SU-DHL-6 (cell line): ENCODE data around the gene UPP1.

Experiments used
- H2AFZ ChIP-seq: fragments of 200-600 bp; sonication (generic); 2 replicates; pipeline ENCODE4 v1.6.1; 2014; ENCODE audit warnings: low read depth, mild to moderate bottlenecking, moderate library complexity, mixed read lengths, antibody characterized with exemption, low read length; ENCODE audit not compliant: severe bottlenecking
- H3F3A ChIP-seq: fragments of 200-600 bp; shearing (Covaris generic); 2 replicates; pipeline ENCODE4 v1.6.0; 2016; ENCODE audit warnings: antibody characterized with exemption, mild to moderate bottlenecking; ENCODE audit not compliant: insufficient read depth
- H3K27ac ChIP-seq: fragments of 200-600 bp; sonication (generic); 2 replicates; pipeline ENCODE4 v1.5.1; 2016; ENCODE audit warnings: low read depth, mild to moderate bottlenecking, low read length, moderate library complexity, mixed read lengths
- H3K27me3 ChIP-seq: fragments of 200-600 bp; sonication (generic), shearing (Covaris generic); 2 replicates; pipeline ENCODE4 v1.6.0; 2014; ENCODE audit warnings: mild to moderate bottlenecking, low read length
- H3K36me3 ChIP-seq: fragments of 200-600 bp; sonication (generic); 2 replicates; pipeline ENCODE4 v1.6.1; 2014; ENCODE audit warnings: mild to moderate bottlenecking, low read length, mixed read lengths
- H3K4me2 ChIP-seq: fragments of 300-600, 200-600 bp; shearing (Covaris generic), sonication (generic); 2 replicates; pipeline ENCODE4 v1.6.0; 2014; ENCODE audit warnings: low read length, low read depth, mild to moderate bottlenecking; ENCODE audit not compliant: poor library complexity, severe bottlenecking
- H3K4me3 ChIP-seq: fragments of 200-600 bp; sonication (generic); 2 replicates; pipeline ENCODE4 v1.5.1; 2014; ENCODE audit warnings: antibody characterized with exemption, low read length, mild to moderate bottlenecking, mixed read lengths; ENCODE audit not compliant: insufficient read depth, poor library complexity, severe bottlenecking
- H3K79me2 ChIP-seq: fragments of 200-600 bp; sonication (generic); 2 replicates; pipeline ENCODE4 v1.6.1; 2014; ENCODE audit warnings: mild to moderate bottlenecking, low read length, moderate library complexity; ENCODE audit not compliant: insufficient read depth
- H3K9ac ChIP-seq: fragments of 200-600 bp; sonication (generic); 2 replicates; pipeline ENCODE4 v1.7.0; 2014; ENCODE audit warnings: mild to moderate bottlenecking, low read length
- H3K9me2 ChIP-seq: fragments of 200-600 bp; sonication (generic); replicated peaks from 2 replicates; pipeline ENCODE4 v1.6.1; 2014; ENCODE audit warnings: low read length; ENCODE audit not compliant: insufficient read depth
- H3K9me3 ChIP-seq: fragments of 200-600 bp; sonication (generic); 2 replicates; pipeline ENCODE4 v1.6.1; 2014; ENCODE audit warnings: low read length, mixed read lengths; ENCODE audit not compliant: insufficient read depth
- H4K20me1 ChIP-seq: fragments of 200-600 bp; sonication (generic); 2 replicates; pipeline ENCODE4 v1.6.1; 2014; ENCODE audit warnings: low read depth, mild to moderate bottlenecking, antibody characterized with exemption, low read length, moderate library complexity, mixed read lengths
- EZH2phosphoT487 ChIP-seq: fragments of 200-600 bp; sonication (generic), shearing (Covaris generic); conservative IDR thresholded peaks from 2 replicates; pipeline ENCODE4 v1.6.1; 2018; ENCODE audit warnings: mild to moderate bottlenecking, antibody characterized with exemption, low read length, moderate library complexity, mixed read lengths
- TF ChIP-seq, protein P1 (sequence below): fragments of 200-600 bp; sonication (generic); IDR thresholded peaks from one replicate; pipeline ENCODE4 v1.5.1; 2017; ENCODE audit warnings: antibody characterized with exemption, mild to moderate bottlenecking, low read length, moderate library complexity; ENCODE audit not compliant: insufficient read depth, poor library complexity, severe bottlenecking

Gene UPP1

DNA sequence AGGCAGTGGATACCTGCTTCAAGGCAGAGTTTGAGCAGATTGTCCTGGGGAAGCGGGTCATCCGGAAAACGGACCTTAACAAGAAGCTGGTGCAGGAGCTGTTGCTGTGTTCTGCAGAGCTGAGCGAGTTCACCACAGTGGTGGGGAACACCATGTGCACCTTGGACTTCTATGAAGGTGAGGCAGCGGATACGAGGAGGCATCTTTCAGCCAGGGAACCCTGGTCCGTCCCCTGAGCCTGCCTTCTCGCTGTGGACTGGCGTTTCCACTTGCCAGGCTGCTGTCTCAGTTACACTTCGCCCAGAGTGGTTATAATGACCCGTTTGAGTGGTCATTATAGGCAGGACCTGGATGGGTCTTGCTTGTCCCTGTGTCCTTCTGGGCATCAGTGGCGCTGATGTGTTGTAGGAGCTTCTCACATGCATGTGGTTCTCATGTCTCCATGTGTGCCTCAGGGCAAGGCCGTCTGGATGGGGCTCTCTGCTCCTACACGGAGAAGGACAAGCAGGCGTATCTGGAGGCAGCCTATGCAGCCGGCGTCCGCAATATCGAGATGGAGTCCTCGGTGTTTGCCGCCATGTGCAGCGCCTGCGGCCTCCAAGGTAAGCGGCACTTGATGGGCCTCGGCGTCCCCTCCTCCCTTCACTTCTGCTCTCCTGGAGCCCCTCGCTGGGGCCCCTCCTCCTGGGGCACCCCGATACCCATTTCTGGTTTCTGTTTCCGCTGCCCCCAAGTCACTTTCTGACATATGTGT lies 18.0 kb downstream of the UPP1 start:
- H4K20me1 ChIP-seq = no peaks in the 10 kb centered on the region
- no peak overlapping the region for H3K9ac ChIP-seq
- H3K27me3 ChIP-seq = no peaks in the 10 kb centered on the region
- H3K36me3 ChIP-seq = no peaks in the 10 kb centered on the region
- TF ChIP-seq, protein P1, sequence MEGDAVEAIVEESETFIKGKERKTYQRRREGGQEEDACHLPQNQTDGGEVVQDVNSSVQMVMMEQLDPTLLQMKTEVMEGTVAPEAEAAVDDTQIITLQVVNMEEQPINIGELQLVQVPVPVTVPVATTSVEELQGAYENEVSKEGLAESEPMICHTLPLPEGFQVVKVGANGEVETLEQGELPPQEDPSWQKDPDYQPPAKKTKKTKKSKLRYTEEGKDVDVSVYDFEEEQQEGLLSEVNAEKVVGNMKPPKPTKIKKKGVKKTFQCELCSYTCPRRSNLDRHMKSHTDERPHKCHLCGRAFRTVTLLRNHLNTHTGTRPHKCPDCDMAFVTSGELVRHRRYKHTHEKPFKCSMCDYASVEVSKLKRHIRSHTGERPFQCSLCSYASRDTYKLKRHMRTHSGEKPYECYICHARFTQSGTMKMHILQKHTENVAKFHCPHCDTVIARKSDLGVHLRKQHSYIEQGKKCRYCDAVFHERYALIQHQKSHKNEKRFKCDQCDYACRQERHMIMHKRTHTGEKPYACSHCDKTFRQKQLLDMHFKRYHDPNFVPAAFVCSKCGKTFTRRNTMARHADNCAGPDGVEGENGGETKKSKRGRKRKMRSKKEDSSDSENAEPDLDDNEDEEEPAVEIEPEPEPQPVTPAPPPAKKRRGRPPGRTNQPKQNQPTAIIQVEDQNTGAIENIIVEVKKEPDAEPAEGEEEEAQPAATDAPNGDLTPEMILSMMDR = no peak
- TF ChIP-seq EZH2phosphoT487 = no peak
- H3K9me3 ChIP-seq = no peaks in the 10 kb centered on the region
- no peak overlapping the region for H3K27ac ChIP-seq
- no peaks in the 10 kb centered on the region for H3K79me2 ChIP-seq
- no peak overlapping the region for H2AFZ ChIP-seq
- no peaks in the 10 kb centered on the region for H3K9me2 ChIP-seq
- H3F3A ChIP-seq = no peaks in the 10 kb centered on the region
- H3K4me3 ChIP-seq = no peak overlapping the region
- H3K4me2 ChIP-seq = no peak overlapping the region

DNA sequence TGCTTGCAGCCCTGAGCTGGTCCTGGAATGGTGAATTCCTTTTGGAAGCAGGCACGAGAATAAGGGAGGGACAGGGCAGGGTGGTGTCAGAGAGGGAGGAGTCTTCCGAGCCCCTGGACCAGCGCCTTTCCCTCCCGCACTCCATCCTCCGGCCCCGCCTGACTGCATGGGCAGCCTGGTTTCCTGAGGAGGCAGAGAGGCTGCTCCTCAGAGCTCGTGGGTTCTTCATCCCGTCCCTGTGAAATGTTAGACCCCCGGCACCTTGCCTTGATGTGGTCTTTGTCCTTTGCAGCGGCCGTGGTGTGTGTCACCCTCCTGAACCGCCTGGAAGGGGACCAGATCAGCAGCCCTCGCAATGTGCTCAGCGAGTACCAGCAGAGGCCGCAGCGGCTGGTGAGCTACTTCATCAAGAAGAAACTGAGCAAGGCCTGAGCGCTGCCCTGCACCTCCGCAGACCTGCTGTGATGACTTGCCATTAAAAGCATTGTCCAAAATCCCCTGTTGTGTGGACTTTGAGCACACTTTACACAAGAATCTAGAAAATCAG lies 18.9 kb downstream of the UPP1 start:
- H3F3A ChIP-seq = no peaks in the 10 kb centered on the region

DNA sequence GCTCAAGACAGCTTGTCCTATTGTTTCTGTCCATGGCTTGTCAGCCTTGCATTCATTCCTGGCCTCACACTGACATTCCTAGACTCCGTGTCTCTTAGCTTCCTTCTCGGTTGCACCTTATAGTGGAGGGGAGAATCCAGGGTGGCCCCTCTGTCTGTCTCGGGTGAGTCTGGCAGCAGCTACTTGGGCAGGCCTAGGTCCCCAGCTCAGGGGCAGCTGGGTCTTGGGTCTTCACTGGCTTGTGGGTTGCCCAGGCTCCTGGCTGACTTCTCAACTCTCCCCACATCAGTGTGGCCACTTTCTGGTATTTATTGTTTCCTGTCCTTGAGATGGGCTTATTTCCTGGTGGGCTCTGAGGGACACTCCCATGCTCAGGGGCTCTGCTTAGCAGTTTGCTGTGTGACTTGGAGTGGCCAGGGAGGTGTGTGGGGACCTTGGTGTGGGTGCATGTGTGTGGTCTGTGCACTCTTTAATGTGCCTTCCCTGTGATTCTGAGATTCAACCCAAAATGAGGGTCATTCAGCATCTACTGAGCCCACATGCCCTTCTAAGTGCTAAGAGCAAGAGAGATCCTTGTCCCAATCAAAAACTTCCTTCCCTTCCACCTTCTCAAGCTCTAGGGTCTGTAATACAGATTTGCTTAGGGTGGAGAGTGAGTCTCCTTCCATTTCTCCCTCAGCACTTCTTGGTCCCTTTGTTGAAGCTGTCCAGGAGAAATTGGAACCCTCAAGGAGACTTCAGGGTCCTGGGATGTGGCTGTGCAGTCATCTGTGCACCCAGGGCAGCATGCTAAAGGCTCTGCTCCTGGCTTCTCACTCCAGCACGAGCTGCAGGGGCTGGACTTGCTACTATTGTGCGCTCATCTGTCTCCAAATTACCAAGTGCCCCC lies 20.1 kb downstream of the UPP1 start:
- H3K36me3 ChIP-seq = no peaks in the 10 kb centered on the region
- H3K4me2 ChIP-seq = no peak overlapping the region
- H3K9me3 ChIP-seq = no peaks in the 10 kb centered on the region
- H2AFZ ChIP-seq = peak overlapping the region; percentile 56
- no peak overlapping the region for H3K27ac ChIP-seq
- no peak overlapping the region for H3K4me3 ChIP-seq
- no peaks in the 10 kb centered on the region for H3K79me2 ChIP-seq
- no peak overlapping the region for H3K9ac ChIP-seq
- H4K20me1 ChIP-seq = no peaks in the 10 kb centered on the region
- H3K9me2 ChIP-seq = no peaks in the 10 kb centered on the region
- no peaks in the 10 kb centered on the region for H3K27me3 ChIP-seq
- H3F3A ChIP-seq = no peaks in the 10 kb centered on the region
- no peak for TF ChIP-seq EZH2phosphoT487
- TF ChIP-seq, protein P1 = no peak

More for the DNA sequence above, 18.9 kb downstream of the UPP1 start:
- no peaks in the 10 kb centered on the region for H4K20me1 ChIP-seq
- no peak for TF ChIP-seq EZH2phosphoT487
- TF ChIP-seq, protein P1 = no peak
- H2AFZ ChIP-seq = no peak overlapping the region
- no peak overlapping the region for H3K9ac ChIP-seq
- H3K4me3 ChIP-seq = no peak overlapping the region
- no peaks in the 10 kb centered on the region for H3K36me3 ChIP-seq
- no peak overlapping the region for H3K27ac ChIP-seq
- H3K79me2 ChIP-seq = no peaks in the 10 kb centered on the region
- H3K4me2 ChIP-seq = no peak overlapping the region
- no peaks in the 10 kb centered on the region for H3K27me3 ChIP-seq
- H3K9me2 ChIP-seq = no peaks in the 10 kb centered on the region
- H3K9me3 ChIP-seq = no peaks in the 10 kb centered on the region
